C4-2B (cell line): ENCODE results near the gene MYO7A.

Experiments used
- H3K27ac ChIP-seq: fragments of 450-650 bp; 2 replicates; pipeline ENCODE4 v1.5.1; 2017
- ZFX ChIP-seq: fragments of 450-650 bp; IDR thresholded peaks from 2 replicates; pipeline ENCODE4 v1.6.1; 2017
- TF ChIP-seq, protein P1 (sequence below): fragments of 450-650 bp; conservative IDR thresholded peaks from 2 replicates; pipeline ENCODE4 v1.5.1; 2017; ENCODE audit warnings: mild to moderate bottlenecking

MYO7A gene

DNA sequence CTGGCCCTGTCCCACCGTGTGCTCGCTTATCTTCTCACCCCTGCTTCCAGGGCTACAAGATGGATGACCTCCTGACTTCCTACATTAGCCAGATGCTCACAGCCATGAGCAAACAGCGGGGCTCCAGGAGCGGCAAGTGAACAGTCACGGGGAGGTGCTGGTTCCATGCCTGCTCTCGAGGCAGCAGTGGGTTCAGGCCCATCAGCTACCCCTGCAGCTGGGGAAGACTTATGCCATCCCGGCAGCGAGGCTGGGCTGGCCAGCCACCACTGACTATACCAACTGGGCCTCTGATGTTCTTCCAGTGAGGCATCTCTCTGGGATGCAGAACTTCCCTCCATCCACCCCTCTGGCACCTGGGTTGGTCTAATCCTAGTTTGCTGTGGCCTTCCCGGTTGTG is 86.5 kb downstream of the MYO7A start:
- TF ChIP-seq ZFX = no peak
- TF ChIP-seq, protein P1, sequence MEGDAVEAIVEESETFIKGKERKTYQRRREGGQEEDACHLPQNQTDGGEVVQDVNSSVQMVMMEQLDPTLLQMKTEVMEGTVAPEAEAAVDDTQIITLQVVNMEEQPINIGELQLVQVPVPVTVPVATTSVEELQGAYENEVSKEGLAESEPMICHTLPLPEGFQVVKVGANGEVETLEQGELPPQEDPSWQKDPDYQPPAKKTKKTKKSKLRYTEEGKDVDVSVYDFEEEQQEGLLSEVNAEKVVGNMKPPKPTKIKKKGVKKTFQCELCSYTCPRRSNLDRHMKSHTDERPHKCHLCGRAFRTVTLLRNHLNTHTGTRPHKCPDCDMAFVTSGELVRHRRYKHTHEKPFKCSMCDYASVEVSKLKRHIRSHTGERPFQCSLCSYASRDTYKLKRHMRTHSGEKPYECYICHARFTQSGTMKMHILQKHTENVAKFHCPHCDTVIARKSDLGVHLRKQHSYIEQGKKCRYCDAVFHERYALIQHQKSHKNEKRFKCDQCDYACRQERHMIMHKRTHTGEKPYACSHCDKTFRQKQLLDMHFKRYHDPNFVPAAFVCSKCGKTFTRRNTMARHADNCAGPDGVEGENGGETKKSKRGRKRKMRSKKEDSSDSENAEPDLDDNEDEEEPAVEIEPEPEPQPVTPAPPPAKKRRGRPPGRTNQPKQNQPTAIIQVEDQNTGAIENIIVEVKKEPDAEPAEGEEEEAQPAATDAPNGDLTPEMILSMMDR = no peak
- no peak overlapping the region for H3K27ac ChIP-seq

DNA sequence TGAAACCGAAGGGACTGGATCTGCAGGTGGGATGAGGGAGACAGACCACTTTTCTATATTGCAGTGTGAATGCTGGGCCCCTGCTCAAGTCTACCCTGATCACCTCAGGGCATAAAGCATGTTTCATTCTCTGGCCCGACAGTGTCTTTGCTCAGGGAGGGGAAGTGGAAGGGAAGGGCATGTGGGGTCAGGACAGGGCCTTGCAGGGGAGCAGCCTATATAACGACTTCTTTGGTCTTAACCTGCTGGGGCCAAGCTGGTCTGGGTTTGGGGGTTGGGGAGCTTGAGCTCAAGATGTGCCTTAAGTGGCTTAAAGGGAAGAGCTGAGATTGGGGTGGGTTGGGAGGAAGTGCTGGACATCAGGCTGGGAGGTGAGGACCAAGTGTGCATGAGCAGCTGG is 87.1 kb downstream of the MYO7A start:
- TF ChIP-seq ZFX = no peak
- TF ChIP-seq, protein P1 = no peak
- no peak overlapping the region for H3K27ac ChIP-seq

DNA sequence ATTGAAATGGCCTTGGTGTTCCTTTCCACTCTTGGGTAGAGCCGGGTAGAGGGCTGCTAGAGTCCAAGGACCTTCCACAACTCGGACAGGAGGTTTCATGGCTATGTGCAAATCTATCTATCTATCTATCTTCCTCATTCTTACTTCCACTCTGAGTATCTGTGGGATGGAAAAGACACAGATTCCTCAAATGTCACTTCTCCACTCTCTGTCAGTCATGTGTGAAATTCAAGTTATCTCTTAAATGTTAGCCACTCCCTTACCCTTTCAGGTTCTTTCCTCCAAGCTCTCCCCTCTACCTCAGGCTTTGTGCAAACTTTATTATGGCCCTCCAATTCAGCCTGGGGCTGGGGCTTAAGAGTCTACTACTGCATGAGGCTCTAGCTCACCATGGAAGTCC is 89.1 kb downstream of the MYO7A start:
- TF ChIP-seq ZFX = no peak
- TF ChIP-seq, protein P1 = no peak

DNA sequence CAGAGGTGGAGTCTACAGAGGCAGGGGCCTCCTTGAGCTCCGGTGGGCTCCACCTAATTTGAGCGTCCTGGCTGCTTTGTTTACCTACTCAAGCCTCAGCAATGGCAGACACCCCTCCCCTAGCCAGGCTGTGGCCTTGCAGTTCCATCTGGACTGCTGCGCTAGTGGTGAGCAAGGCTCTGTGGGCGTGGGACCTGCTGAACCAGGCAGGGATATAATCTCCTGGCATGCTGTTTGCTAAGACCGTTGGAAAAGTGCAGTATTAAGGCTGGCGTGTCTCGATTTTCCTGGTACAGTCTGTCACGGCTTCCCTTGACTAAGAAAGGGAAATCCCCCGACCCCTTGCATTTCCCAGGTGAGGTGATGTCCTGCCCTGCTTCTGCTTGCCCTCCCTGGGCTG is 95.8 kb downstream of the MYO7A start:
- no peak for TF ChIP-seq ZFX
- TF ChIP-seq, protein P1 = no peak
- H3K27ac ChIP-seq = no peak overlapping the region

More for the DNA sequence above, 89.1 kb downstream of the MYO7A start:
- no peak overlapping the region for H3K27ac ChIP-seq

DNA sequence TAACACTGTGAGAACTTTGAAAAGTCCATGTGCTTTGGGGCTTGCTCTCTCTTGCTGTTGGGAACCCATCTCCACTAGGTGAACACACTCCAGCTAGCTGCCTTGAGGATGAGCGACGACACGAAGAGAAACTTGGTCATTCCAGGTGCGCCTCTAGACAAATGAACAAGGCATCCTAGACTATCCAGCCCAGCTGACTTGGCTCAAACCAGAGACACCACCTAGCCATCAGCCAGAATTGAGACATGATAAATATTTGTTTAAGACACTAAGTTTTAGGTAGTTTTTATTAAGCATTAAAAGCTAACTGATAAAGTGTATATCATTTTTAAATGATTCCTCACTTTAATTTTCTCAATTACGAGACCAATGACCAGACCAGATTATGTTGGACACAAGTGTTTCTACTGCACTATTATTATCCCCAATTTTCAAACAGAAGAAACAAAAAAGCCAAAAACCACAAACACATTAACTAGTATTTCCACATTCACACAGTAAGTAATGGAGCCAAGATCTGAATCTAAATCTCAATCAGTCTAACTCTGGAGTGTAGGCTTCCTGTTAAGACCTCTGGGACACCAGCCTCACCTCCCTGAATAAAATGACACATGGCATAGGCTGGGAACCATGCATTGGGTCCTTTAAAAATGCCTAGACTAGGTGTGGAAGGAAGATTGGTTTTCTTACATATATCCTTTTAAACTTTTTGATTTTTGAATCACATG is 103.0 kb downstream of the MYO7A start:
- TF ChIP-seq ZFX = no peak
- no peak overlapping the region for H3K27ac ChIP-seq

DNA sequence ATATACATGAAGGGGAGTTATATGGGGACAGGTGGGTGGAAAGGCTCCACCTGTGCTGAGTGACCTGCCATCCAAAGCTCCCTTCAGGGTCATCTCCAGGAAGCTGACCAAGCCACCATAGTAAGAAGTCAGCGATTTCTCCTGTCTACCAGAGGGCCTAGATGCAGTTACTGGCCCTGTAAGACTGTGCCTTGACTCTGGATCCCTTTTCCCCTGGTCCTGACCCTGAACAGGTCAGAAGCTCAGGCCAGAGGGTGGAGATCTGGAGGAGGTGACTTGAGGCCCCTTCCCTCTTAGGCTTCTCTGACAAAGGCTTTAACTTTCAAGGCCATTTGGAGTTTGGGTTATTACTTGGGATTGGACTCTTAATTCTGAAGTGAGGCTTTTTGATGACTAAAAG is 103.8 kb downstream of the MYO7A start:
- no peak for TF ChIP-seq ZFX
- TF ChIP-seq, protein P1 = no peak
- no peak overlapping the region for H3K27ac ChIP-seq

DNA sequence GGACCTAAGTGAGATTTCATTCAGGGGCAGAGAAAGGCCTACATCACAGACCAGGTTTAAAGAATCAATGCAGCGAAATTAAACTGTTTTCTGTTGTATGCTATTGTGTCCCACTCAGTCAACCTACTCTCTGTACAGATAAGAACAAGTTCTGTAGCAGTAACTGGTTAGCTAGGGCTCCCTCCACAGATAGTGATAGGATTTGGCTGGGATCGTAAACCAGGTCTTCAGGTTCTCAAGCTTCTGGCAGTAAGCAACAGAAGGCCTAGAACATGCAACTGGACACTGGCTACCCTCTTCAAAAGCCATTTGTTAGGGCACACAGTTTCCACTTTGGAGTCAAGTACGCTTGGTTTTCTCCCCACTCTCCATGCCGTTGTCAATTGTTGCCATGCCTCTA is 104.2 kb downstream of the MYO7A start:
- TF ChIP-seq, protein P1 = no peak
- no peak for TF ChIP-seq ZFX
- no peak overlapping the region for H3K27ac ChIP-seq

DNA sequence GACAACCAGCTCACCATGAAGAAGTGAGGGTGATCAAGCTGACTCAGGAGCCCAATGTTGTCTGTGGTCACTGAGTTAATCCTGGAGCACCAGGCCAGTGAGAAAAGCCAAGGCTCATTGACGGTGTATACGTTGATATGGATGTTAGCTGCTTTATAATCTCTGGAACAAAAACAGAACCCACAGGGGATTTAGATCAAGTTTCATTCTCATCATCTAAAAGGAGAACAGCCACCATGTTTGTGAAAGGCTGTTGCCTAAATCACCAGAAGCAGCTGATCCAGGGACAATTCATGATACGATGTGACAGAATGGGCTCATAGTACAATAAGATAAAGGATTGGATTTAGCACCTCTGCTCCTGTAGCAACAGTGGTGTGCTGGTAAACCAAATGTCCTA is 105.0 kb downstream of the MYO7A start:
- TF ChIP-seq, protein P1 = no peak
- no peak for TF ChIP-seq ZFX
- no peak overlapping the region for H3K27ac ChIP-seq
